ENCODE data around the gene SASH1. TPM values are rescaled to one million over a fixed set of nuclear protein-coding genes. Genes with fewer than 3 reads are reported as not detected.
"Not testable (repeated sequence)": the region's sequence is repeated elsewhere in the genome, so short reads cannot be mapped to it uniquely, and the experiment has no call there.

Gene SASH1
- total RNA-seq, 2 experiments from 2014 or later = 0.03 to 0.47 TPM

DNA sequence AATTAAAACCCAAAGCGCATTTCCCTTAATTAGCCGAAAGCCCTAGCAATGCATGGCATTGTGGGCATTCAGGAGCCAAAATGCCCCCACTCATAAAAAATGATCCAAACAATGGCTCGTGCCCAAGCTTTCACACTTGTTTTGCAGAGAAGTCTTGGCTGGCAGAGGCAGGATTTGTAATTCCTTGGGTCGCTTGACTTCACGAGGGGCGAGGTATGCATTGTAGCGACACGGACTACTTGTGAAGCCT, 613 bp upstream of the SASH1 start:
- Mint-ChIP-seq H3K27ac (no peak overlapping the region), H3K36me3 (peaks cover 2% of the 10 kb centered on the region), H3K4me1 (peaks cover 7% of the 10 kb centered on the region), H3K27me3 (peaks cover 56% of the 10 kb centered on the region), H3K4me3 (peak overlapping the region; percentile 46), H3K9me3 (ENCODE audit: low read depth) (no peaks in the 10 kb centered on the region)
- ATAC-seq (no peak), DNase-seq (no peak)
- CTCF ChIA-PET = no interaction called here

DNA sequence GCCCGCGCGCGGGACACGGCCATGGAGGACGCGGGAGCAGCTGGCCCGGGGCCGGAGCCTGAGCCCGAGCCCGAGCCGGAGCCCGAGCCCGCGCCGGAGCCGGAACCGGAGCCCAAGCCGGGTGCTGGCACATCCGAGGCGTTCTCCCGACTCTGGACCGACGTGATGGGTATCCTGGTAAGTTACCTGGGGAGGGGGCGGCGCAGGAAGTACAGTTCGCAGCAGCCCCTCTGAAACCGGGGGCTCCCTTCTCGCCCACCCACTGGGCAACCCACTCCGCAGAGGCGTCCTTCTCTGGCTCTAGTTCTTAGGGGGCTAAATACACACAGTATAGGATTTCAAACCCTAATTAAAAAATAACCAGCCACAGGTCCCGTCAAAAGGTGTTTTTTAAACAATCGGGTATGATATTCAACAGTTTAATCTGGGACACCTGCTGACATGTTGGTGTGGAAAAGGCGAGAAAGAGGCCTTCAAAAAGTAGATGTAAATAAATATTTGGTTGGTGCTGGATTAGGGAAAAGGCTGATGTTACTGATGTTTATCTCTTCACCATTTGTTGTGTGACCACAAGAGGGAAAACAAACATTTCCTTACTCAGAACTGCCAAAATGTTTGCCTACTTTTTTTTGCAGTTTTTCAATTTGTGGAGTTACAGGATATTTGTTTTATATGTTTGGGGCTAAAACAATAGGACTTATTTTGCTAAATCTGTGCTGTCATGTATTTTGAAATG, 577 bp downstream of the SASH1 start:
- H3K27ac Mint-ChIP-seq = no peak overlapping the region
- ATAC-seq = no peak
- peaks cover 2% of the 10 kb centered on the region for H3K36me3 Mint-ChIP-seq
- peak overlapping the region; percentile 9 for H3K4me3 Mint-ChIP-seq
- H3K9me3 Mint-ChIP-seq (ENCODE audit: low read depth) = no peaks in the 10 kb centered on the region
- peaks cover 64% of the 10 kb centered on the region for H3K27me3 Mint-ChIP-seq
- DNase-seq = no peak
- CTCF ChIA-PET = no interaction called here
- H3K4me1 Mint-ChIP-seq = peaks cover 7% of the 10 kb centered on the region

DNA sequence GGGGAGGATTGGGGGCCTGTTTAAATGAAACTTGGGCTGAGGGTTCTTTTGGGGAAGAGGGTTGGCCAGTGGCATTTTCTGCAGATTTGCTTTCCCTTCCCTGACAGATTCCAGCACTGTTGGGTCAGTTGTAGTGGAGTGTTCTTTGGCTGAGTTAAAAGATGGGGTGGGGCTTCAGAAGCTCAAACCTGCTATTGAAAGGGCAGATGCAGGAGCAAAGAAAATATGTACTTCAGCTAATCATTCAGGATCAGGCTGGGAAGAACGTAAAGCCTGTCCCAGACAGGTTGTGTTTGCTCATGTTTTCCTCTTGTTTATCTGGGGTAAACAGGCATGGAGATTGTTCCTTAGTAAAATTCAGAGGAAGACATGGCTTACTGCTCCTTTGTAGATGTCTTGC, 2.5 kb downstream of the SASH1 start:
- ATAC-seq (no peak), DNase-seq (no peak)
- Mint-ChIP-seq H3K4me3 (no peak overlapping the region), H3K27ac (no peak overlapping the region), H3K27me3 (peaks cover 63% of the 10 kb centered on the region), H3K9me3 (ENCODE audit: low read depth) (no peaks in the 10 kb centered on the region), H3K4me1 (peaks cover 7% of the 10 kb centered on the region), H3K36me3 (peaks cover 2% of the 10 kb centered on the region)
- CTCF ChIA-PET = no interaction called here

DNA sequence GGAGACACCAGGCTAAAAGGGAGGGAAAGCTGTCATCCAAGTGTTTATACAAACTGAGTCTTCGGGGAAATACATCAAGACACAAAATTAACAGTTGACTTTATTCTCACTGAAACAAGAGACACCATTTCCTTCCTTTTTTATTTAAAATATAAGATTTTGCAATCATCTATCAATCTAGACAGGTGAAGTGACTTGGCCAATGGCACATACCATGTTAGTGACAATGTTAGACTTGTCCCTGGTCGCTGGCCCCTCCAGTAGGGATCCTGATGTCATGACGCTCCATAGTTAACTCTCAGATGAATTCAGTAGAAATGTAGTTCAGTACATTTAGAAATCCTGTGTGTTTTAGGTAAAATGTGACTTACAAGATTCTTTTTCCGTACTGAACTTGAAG, 2.9 kb downstream of the SASH1 start:
- H3K4me1 Mint-ChIP-seq = peaks cover 7% of the 10 kb centered on the region
- DNase-seq = no peak
- peaks cover 62% of the 10 kb centered on the region for H3K27me3 Mint-ChIP-seq

DNA sequence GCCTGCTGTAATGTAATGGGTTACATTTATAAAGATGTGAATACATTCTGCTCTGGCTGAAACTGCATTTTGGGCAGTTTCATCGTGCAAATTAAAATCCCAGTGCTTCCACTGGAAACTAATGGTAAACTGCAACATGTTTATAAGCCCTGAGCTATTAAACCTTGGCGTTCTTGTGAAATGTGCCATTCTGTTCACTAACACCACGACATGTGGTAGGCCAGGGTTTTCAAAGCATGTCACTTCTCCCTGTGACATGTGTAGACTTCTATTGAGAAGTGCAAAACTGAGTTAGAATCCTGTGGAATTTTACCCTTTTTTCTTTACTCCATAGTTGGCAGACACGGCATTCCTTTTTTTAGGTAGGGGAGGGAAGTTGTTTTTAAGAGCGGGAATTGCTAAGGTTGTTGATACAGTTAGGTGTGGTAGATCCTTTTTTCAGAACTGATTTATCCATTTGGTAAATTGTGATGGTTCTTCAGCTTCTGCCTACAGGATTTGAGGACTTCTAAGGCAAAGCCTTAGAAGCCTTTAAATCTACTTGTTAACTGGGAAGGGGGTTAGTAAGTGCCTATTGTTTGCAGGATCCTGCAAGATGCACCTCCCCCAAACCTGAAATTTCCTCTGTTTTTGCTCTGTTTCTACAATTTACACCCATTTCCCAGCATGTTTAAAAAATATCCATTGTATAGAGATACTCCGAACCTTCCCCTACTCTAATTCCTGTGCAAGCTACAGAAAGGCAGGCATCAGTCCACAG, 4.2 kb downstream of the SASH1 start:
- DNase-seq = no peak
- Mint-ChIP-seq H3K27ac (no peak overlapping the region), H3K4me1 (peaks cover 7% of the 10 kb centered on the region), H3K4me3 (no peak overlapping the region), H3K9me3 (ENCODE audit: low read depth) (no peaks in the 10 kb centered on the region), H3K36me3 (peaks cover 2% of the 10 kb centered on the region), H3K27me3 (peaks cover 52% of the 10 kb centered on the region)
- no peak for ATAC-seq
- CTCF ChIA-PET = no interaction called here

More for the DNA sequence above, 2.9 kb downstream of the SASH1 start:
- Mint-ChIP-seq H3K36me3 (peaks cover 2% of the 10 kb centered on the region), H3K9me3 (ENCODE audit: low read depth) (no peaks in the 10 kb centered on the region), H3K27ac (no peak overlapping the region), H3K4me3 (no peak overlapping the region)
- CTCF ChIA-PET = no interaction called here
- no peak for ATAC-seq

DNA sequence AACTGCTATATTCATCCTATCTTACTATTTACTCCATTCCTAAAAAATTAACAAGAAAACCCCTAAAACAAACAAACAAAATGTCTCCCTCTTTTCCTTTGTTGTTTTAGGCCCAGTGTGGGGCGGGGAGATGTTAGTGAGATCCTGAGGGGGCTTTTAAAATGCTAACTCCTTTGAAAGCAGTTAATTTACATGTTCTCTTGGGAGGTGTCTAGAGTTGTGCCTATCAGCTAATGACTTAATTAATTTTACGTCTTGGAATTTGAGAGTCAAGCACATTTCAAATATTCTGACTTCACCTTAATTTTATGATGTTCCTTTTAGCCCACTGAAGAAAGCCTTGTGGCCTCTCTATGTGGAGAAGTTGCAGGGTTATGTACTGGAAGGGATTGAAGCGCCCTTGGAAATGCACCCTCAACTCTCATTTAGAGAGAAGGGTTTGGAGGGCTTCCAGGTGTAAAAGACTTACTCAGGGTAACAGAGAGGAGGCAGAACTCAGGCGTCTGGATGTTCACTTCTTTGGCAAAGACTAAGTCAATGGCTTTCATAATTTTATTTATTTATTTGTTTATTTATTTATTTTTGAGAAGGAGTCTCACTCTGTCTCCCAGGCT, 4.9 kb downstream of the SASH1 start:
- DNase-seq (no peak), ATAC-seq (no peak)
- H3K4me1 Mint-ChIP-seq = peaks cover under 1% of the 10 kb centered on the region
- H3K4me3 Mint-ChIP-seq = no peak overlapping the region
- H3K27me3 Mint-ChIP-seq = peaks cover 45% of the 10 kb centered on the region
- no peak overlapping the region for H3K27ac Mint-ChIP-seq
- CTCF ChIA-PET = no interaction called here
- H3K36me3 Mint-ChIP-seq = no peaks in the 10 kb centered on the region
- H3K9me3 Mint-ChIP-seq (ENCODE audit: low read depth) = no peaks in the 10 kb centered on the region

DNA sequence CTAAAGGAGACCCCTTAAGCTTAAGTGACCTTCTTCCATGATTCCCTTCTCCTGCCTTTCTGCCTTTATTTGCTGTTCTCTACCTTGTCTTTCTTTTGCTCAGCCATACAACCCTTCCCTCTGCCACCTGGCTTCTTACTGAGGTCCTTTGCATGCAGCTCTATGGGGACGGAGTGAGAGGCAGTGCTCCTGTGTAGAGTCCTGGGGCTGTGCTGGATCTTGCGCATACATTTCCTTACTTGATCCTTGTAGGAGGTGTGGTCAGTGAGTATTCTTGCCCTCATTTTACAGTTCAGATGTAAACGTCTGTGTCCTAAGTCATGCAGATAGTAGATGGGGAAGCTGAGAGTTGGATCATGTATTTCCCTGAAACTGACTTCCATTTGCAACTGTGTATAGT, 5.7 kb downstream of the SASH1 start:
- Mint-ChIP-seq H3K27me3 (peaks cover 40% of the 10 kb centered on the region), H3K4me3 (no peak overlapping the region), H3K27ac (no peak overlapping the region), H3K9me3 (ENCODE audit: low read depth) (no peaks in the 10 kb centered on the region), H3K4me1 (no peaks in the 10 kb centered on the region), H3K36me3 (no peaks in the 10 kb centered on the region)
- DNase-seq (no peak), ATAC-seq (no peak)
- CTCF ChIA-PET = no interaction called here

DNA sequence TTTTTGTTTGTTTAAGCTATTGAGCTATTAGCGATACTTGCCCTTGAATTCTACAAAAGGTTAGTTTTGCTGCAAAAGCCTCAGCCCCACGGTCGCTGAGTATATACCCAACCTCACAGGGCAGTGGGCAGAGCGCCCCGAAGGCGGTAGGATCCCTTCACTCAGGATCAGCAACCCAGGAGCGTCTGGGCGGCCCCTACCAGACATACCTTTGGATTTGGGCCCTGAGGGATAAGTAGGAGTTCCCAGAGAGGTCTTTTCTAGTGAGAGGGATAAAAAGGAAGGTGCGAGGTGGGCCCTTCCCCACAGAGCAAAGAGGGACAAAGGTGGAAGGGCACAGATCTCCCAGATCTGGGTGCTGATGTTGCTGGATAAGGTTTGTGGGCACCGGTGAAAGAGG, 6.1 kb downstream of the SASH1 start:
- CTCF ChIA-PET = no interaction called here
- Mint-ChIP-seq H3K4me3 (no peak overlapping the region), H3K36me3 (no peaks in the 10 kb centered on the region), H3K27ac (no peak overlapping the region), H3K9me3 (ENCODE audit: low read depth) (no peaks in the 10 kb centered on the region), H3K4me1 (no peaks in the 10 kb centered on the region), H3K27me3 (peaks cover 36% of the 10 kb centered on the region)
- DNase-seq (no peak), ATAC-seq (no peak)

DNA sequence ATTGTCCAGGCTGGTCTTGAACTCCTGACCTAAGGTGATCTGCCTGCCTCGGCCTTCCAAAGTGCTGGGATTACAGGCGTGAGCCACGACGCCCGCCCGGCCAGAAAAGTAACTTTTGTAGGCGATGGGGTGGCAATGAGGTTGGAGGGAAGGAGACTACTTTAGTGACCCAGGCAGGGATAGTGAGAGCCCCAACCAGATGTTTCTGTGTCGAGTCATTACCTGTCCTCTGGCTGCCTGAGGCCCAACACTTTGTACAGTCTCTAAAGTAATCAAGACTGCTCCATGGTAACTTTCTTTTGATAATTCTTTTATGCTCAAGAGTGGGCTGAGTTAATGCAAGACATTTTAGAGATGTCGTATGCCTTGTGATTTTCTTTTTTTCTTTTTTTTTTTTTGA, 6.8 kb downstream of the SASH1 start:
- CTCF ChIA-PET = no interaction called here
- Mint-ChIP-seq H3K36me3 (no peaks in the 10 kb centered on the region), H3K4me3 (no peak overlapping the region), H3K27ac (no peak overlapping the region), H3K27me3 (peaks cover 30% of the 10 kb centered on the region), H3K4me1 (no peaks in the 10 kb centered on the region), H3K9me3 (ENCODE audit: low read depth) (no peaks in the 10 kb centered on the region)
- DNase-seq (no peak), ATAC-seq (no peak)

DNA sequence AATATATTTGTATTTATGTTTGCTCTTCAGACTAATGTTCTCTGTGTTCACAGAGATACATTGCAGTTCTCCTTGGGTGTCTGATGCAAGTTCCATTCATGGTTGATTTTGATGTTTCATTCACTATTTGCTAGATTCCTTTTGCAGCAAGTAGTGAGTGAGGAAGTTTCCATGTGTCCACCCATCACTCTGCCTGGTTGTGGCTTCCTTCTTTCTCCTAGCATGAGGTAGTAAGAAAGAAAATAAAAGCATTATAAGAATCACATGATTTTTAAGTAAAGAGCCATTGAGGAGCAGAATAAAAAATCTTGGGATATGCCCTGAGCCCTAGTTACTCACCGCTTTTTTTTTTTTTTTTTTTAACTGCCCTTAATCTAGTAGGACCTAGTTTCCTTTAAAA, 8.7 kb downstream of the SASH1 start:
- Mint-ChIP-seq H3K4me3 (no peak overlapping the region), H3K9me3 (ENCODE audit: low read depth) (no peaks in the 10 kb centered on the region), H3K4me1 (no peaks in the 10 kb centered on the region), H3K27me3 (peaks cover 21% of the 10 kb centered on the region), H3K36me3 (no peaks in the 10 kb centered on the region), H3K27ac (no peak overlapping the region)
- ATAC-seq (no peak), DNase-seq (no peak)
- CTCF ChIA-PET = no interaction called here

DNA sequence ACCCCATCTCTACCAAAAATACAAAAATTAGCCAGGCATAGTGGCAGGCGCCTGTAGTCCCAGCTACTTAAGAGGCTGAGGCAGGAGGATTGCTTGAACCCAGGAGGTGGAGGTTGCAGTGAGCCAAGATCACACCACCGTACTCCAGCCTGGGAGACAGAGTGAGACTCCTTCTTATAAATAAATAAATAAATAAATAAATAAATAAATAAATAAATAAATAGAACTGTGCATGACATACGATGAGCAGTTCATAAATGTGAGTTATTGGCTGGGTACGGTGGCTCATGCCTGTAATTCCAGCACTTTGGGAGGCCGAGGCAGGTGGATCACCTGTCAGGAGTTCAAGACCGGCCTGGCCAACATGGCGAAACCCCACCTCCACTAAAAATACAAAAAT, 9.8 kb downstream of the SASH1 start:
- H3K27me3 Mint-ChIP-seq; H3K4me1 Mint-ChIP-seq; H3K36me3 Mint-ChIP-seq; H3K27ac Mint-ChIP-seq; ATAC-seq; H3K9me3 Mint-ChIP-seq (ENCODE audit: low read depth); CTCF ChIA-PET; H3K4me3 Mint-ChIP-seq; DNase-seq: not testable (repeated sequence)

DNA sequence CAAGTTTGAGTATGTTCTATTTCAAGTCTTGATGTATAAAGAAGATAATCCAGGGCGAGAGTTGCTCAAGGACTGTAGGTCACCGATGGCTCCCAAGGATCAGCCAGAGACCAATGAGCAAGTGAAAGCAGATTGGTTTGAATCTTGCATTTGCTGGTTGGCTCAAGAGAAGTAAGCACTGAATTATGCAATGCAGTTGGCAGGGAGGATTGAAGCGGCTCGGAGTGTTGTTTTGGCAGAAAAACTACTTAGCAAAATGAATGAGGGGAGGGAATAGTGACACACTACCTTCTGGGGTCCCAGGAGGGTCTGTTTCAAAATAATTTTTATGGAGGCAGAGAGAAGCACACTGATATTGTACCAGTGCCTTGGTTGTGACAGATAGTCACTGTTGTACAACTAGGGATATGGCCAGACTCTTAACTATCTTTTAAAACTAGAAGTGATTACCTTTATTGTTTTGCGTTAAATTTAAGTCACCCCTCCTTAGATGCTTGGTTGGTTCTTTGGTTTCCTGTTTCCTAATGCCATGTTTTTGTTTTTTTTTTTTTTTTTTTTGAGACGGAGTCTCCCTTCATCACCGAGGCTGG, 15.7 kb downstream of the SASH1 start:
- H3K9me3 Mint-ChIP-seq (ENCODE audit: low read depth) = no peaks in the 10 kb centered on the region
- H3K27ac Mint-ChIP-seq = no peak overlapping the region
- no peak for ATAC-seq
- H3K27me3 Mint-ChIP-seq = peaks cover 6% of the 10 kb centered on the region
- no peak for DNase-seq
- H3K36me3 Mint-ChIP-seq = no peaks in the 10 kb centered on the region
- H3K4me1 Mint-ChIP-seq = no peaks in the 10 kb centered on the region
- CTCF ChIA-PET = no interaction called here
- no peak overlapping the region for H3K4me3 Mint-ChIP-seq

DNA sequence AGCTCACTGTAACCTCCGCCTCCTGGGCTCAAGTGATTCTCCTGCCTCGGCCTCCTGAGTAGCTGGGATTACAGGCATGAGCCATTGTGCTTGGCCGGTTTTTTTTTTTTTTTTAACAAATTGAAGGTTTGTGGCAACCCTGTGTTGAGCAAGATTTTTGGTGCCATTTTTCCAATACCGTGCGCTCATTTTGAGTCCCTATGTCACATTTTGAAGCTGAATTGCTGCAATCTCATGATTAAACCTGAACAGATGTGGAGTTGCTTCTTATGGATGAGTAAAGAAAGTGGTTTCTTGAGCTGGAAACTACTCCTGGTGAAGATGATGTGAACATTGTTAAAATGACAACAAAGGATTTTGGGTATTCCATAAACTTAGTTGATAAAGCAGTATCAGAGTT, 16.6 kb downstream of the SASH1 start:
- no peak overlapping the region for H3K4me3 Mint-ChIP-seq
- no peaks in the 10 kb centered on the region for H3K9me3 Mint-ChIP-seq (ENCODE audit: low read depth)
- H3K4me1 Mint-ChIP-seq = no peaks in the 10 kb centered on the region
- CTCF ChIA-PET = no interaction called here
- no peaks in the 10 kb centered on the region for H3K36me3 Mint-ChIP-seq
- ATAC-seq = no peak
- peaks cover 6% of the 10 kb centered on the region for H3K27me3 Mint-ChIP-seq
- H3K27ac Mint-ChIP-seq = no peak overlapping the region
- no peak for DNase-seq
